LNCAP (cell line): ENCODE data around the gene RMDN2.
A peak's percentile ranks its signal among the peaks of the same experiment; 100 is the strongest.

ENCODE experiments used
- TF ChIP-seq, protein P1 (sequence below): fragments of 450-650 bp; IDR thresholded peaks from 2 replicates; pipeline ENCODE4 v1.5.1; 2017; ENCODE audit warnings: mild to moderate bottlenecking

Gene RMDN2, protein sequence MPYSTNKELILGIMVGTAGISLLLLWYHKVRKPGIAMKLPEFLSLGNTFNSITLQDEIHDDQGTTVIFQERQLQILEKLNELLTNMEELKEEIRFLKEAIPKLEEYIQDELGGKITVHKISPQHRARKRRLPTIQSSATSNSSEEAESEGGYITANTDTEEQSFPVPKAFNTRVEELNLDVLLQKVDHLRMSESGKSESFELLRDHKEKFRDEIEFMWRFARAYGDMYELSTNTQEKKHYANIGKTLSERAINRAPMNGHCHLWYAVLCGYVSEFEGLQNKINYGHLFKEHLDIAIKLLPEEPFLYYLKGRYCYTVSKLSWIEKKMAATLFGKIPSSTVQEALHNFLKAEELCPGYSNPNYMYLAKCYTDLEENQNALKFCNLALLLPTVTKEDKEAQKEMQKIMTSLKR

DNA sequence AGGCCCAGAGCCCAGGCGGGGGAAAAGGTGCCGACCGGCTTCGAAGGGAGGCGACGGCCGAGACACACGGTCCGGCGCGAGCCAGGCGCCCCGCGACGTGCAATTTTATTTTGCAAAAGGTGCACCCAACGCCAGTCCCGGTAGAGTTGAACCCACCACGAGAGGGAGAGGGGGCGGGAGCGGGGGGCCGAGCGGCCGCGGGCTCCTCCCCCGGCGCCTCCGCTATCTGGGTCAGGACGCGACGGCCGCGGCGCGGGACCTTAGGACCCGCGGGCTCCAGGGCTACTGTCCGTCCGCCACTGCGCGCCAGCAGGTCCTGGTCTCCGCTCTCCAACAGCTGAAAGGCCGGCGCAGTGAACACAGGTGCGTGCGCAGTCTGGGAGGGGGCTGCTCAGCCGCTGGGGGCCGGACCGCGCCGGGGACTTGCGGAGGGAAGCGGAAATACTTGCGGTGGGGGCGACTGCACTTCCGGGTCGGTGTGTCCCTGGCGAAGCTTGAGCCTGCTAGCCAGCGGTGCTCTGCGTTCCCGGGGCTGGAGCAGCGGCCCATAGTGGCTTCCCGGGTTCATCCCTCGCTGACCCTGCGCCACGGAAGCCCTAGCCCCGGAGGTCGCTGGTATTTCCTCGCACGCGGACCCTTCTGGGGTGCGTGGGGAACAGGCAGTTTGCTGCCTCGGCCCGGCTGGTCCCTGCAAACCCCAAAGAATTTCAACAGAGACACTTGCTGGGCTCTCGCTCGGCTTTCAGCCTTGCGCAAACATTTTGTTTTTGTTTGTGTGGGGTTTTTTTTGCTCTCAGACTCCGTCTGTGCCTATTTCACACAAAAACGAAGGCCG lies at the start of gene RMDN2:
TSS of gene RMDN2 (plus strand) at position 225 of the 835 bp plus-strand sequence. CDS start 3,991 bp downstream, outside the sequence.
- TF ChIP-seq, protein P1, sequence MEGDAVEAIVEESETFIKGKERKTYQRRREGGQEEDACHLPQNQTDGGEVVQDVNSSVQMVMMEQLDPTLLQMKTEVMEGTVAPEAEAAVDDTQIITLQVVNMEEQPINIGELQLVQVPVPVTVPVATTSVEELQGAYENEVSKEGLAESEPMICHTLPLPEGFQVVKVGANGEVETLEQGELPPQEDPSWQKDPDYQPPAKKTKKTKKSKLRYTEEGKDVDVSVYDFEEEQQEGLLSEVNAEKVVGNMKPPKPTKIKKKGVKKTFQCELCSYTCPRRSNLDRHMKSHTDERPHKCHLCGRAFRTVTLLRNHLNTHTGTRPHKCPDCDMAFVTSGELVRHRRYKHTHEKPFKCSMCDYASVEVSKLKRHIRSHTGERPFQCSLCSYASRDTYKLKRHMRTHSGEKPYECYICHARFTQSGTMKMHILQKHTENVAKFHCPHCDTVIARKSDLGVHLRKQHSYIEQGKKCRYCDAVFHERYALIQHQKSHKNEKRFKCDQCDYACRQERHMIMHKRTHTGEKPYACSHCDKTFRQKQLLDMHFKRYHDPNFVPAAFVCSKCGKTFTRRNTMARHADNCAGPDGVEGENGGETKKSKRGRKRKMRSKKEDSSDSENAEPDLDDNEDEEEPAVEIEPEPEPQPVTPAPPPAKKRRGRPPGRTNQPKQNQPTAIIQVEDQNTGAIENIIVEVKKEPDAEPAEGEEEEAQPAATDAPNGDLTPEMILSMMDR, result no peak

DNA sequence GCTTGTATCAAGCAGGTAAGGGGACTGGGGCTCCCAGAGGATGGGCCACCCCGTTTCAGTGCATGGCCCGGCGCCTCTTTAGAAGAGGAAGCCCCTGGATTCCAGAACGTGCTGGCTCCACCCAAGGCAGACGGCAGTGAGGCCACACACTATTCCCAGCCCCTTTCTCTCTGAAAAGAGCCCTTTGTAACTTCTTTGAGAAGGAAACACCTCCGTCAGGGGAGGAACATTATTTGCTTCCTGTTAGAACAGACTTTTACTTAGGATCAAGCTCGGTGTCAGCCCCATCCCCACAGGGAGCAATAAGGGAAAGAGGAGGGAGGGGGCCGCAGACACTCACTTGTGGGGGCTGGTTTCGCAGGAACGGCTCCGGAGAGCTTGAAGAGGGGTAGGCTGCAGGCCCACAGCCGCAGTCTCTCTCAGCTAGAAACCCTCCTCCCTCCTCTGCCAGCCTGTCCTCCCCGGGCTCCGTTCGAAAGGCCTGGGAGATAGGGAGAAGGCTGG lies 49.6 kb upstream of the RMDN2 start:
- TF ChIP-seq, protein P1, result no peak

DNA sequence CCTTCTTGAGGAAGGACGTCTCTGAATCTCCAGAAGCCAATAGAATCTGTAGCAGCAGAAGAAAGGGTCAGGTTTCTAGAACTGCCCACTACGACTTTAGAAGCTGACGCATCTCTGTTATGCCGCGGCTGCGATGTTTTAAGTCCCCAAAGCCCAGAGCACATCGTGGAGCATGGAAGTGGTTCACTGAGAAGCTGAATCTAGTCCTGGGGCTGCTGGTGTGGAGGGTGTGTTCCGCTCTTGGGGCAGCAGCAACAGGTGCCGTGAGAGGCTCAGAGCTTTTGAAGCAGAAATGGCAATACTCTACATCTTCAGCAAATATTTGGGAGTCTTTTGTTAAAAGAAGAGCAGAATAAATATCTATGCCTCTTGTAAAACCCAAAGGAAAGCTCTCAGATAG lies 48.9 kb upstream of the RMDN2 start:
- TF ChIP-seq, protein P1, result no peak

DNA sequence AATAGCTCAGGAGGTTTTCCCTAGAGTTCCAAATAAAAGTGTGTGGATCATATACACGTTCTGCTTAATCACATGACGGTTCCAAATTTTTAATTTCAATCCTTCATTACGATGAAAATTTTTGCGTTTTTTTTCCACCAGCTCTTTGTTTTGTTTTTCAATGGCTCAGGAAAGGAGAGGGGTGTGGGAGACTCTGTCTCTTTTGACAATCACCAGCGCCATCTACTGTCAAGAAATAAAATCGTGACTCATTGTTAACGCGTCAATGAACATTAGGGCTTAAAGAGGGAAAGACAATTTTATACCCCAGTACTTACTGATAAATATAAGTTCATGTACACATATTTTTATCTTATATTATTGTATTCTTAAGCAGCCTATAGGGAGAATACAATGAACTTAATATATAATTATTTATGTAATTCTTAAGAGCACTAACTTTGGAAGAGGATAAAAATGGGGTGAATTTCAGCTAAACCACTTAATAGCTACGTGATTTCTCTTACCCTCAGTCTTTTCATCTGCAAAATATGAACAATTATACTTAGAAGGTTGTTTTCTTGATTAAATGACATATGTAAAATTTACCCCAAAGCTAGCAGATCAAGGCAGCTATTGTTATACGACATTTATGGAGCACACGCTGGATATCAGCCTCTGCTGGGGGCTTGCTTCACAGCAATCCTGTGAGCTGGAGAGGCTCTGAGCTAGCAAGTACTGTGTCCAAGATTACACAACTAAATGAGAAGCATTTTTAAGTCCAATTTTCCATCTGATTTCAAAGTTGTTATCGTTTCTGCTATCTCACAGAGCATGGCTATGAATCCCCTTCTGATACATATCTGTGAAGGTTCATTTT lies 47.4 kb upstream of the RMDN2 start:
- TF ChIP-seq, protein P1, result peak; percentile 55

DNA sequence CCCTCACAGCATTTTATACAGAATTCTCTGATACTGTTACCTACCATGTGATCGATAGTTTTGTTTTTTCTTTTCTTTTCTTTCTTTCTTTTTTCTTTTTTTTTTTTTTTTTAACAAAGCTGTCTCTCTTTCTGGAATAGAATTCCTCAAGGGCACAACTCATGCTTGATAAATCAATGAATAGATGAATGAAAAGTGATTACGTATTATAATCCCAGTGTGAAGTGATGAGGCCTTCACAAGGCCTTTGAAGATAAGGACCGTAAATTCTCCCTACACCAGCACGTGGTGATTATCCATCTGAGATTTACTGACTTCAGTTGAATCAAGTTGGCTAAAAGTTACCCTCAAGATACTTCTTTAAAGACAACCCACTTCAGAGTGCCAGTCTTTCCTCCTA lies 46.6 kb upstream of the RMDN2 start:
- TF ChIP-seq, protein P1, result no peak

DNA sequence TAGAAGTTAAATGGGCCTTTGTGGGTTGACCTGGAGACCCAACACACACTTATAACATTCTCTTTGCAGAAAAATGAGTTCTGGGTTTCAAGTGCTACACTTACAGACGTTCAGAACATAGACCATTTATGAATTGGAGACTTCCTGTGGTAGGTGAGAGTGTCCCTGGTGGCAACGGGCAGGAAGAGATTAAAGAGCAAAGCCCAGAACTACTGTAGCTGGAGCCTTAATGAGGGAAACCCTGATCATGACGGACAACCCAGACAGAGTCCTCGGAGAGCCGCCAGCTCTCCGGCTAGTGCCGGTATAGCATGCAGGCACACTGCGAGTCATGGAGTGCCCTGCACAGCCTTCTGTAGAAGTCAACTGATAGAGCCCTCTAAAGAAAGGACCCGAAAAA lies 44.5 kb upstream of the RMDN2 start:
- TF ChIP-seq, protein P1, result no peak

DNA sequence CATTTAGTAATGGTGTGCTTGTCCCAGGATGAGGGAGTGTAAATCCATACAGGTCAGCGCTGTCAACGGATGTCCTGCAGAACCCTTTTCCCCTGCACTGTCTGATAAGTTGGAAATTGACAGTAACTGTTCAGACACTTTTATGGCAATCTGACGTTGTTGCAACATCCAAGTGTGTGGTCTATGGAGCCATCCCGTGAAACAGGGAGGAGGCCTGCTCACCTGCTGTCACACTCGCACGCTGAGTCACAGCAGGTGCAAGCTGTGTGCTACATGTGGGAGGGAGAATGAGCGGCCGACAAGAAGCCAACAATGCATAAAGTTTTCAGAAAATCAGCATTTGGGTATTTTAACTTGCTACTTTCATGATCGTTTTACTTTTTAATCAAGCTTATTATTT lies 43.7 kb upstream of the RMDN2 start:
- TF ChIP-seq, protein P1, result no peak
